GM12875 (cell line): ENCODE data around the gene ANXA2.
"Not testable (repeated sequence)": the region's sequence is repeated elsewhere in the genome, so short reads cannot be mapped to it uniquely, and the experiment has no call there.

Experiments used
- H3K4me3 ChIP-seq: one replicate; pipeline ENCODE4 v1.5.1; 2011; ENCODE audit warnings: low read depth, low read length, control low read depth
- CTCF ChIP-seq: IDR thresholded peaks from 2 replicates; pipeline ENCODE4 v1.5.1; 2011; ENCODE audit warnings: low read depth, mild to moderate bottlenecking, control low read depth, inconsistent platforms, low read length, moderate library complexity, borderline replicate concordance; ENCODE audit not compliant: insufficient read depth

The ANXA2 gene

GRCh38 chr15:60419753-60420152 is 22.0 kb upstream of the ANXA2 start:
- H3K4me3 ChIP-seq = no peak overlapping the region
- TF ChIP-seq CTCF = no peak

- no peak for TF ChIP-seq CTCF
- no peak overlapping the region for H3K4me3 ChIP-seq
These were observed 20.3 kb upstream of the ANXA2 start for GRCh38 chr15:60418096-60418495.

GRCh38 chr15:60417112-60417511 is 19.3 kb upstream of the ANXA2 start:
- no peak overlapping the region for H3K4me3 ChIP-seq
- no peak for TF ChIP-seq CTCF

GRCh38 chr15:60416484-60416883 is 18.7 kb upstream of the ANXA2 start:
- H3K4me3 ChIP-seq = no peak overlapping the region
- TF ChIP-seq CTCF = no peak

- TF ChIP-seq CTCF = no peak
- no peak overlapping the region for H3K4me3 ChIP-seq
These were observed 16.4 kb upstream of the ANXA2 start for GRCh38 chr15:60414016-60414682.

GRCh38 chr15:60413231-60413824 is 15.5 kb upstream of the ANXA2 start:
- no peak for TF ChIP-seq CTCF
- no peak overlapping the region for H3K4me3 ChIP-seq

- H3K4me3 ChIP-seq = not testable (repeated sequence)
These were observed 15.0 kb upstream of the ANXA2 start for GRCh38 chr15:60412807-60413206.
